Panc1 (cell line): ENCODE results near the gene ARRB2. TPM values are rescaled to one million over a fixed set of nuclear protein-coding genes. Genes with fewer than 3 reads are reported as not detected.

Experiments
- ATAC-seq: fragments of 200-7000 bp; cut with Tn5 transposase; 2 replicates; pipeline ENCODE4 v1.9.1; 2020; ENCODE audit warnings: mild to moderate bottlenecking, moderate library complexity
- BruUV-seq: library from RNA; stranded (reverse); fragments of 400-500 nt; replicated peaks from 2 replicates; lab custom pipeline; 2021; lab: Mats Ljungman, UMichigan
- CTCF ChIA-PET: fragments of 300-600 bp; sonication (Branson Sonifier 250); formaldehyde crosslinking; loops from one replicate; lab custom pipeline; 2022; ENCODE audit warnings: antibody characterized with exemption; lab: Charles Lee
- POLR2A ChIA-PET: fragments of 300-600 bp; sonication (Branson Sonifier 250); formaldehyde crosslinking; loops from one replicate; lab custom pipeline; 2022; ENCODE audit warnings: antibody characterized with exemption; lab: Charles Lee
- DNase-seq: peaks from one replicate; pipeline ENCODE4 v3.0.0-alpha.2; 2010; ENCODE audit warnings: low read depth, low spot score
- H3K27ac ChIP-seq: 2 replicates; pipeline ENCODE4 v1.5.1; 2011; ENCODE audit warnings: mild to moderate bottlenecking, low read length, inconsistent platforms
- H3K27me3 ChIP-seq: fragments of 200-500 bp; sonication (Bioruptor generic); 2 replicates; pipeline ENCODE4 v1.6.0; 2014; ENCODE audit warnings: low read length, inconsistent platforms; ENCODE audit not compliant: control insufficient read depth, insufficient read depth
- H3K36me3 ChIP-seq: fragments of 200-500 bp; sonication (Bioruptor generic); 2 replicates; pipeline ENCODE4 v1.5.1; 2014; ENCODE audit warnings: inconsistent platforms, mild to moderate bottlenecking, low read length, moderate library complexity; ENCODE audit not compliant: control insufficient read depth, insufficient read depth
- H3K4me1 ChIP-seq: 2 replicates; pipeline ENCODE4 v1.5.1; 2011; ENCODE audit warnings: inconsistent platforms, mild to moderate bottlenecking, low read length, moderate library complexity; ENCODE audit not compliant: control insufficient read depth, insufficient read depth
- H3K4me3 ChIP-seq, 2 experiments: 2 replicates each; pipeline ENCODE4 v1.5.1; 2011 to 2012; ENCODE audit warnings: low read depth in 2 of 2, low read length in 2 of 2, mild to moderate bottlenecking in 2 of 2, inconsistent platforms in 1 of 2, moderate library complexity in 1 of 2
- H3K9me3 ChIP-seq: fragments of 200-500 bp; sonication (Bioruptor generic); 2 replicates; pipeline ENCODE4 v1.5.1; 2014; ENCODE audit warnings: low read depth, mild to moderate bottlenecking, inconsistent platforms, low read length, moderate library complexity; ENCODE audit not compliant: control insufficient read depth, insufficient read depth
- POLR2AphosphoS5 ChIP-seq: IDR thresholded peaks from 2 replicates; pipeline ENCODE4 v1.6.1; 2012; ENCODE audit warnings: mild to moderate bottlenecking, low read depth, low read length, moderate library complexity
- REST ChIP-seq, 2 experiments: IDR thresholded peaks; 2 replicates each; pipeline ENCODE4 v1.6.1; 2011 to 2012; ENCODE audit warnings: low read depth in 2 of 2, control low read depth in 1 of 2, low read length in 1 of 2, mild to moderate bottlenecking in 1 of 2, moderate library complexity in 1 of 2; ENCODE audit not compliant: insufficient read depth in 1 of 2
- SIN3A ChIP-seq: IDR thresholded peaks from 2 replicates; pipeline ENCODE4 v1.6.1; 2012; ENCODE audit warnings: low read depth, mild to moderate bottlenecking, low read length, moderate library complexity, borderline replicate concordance; ENCODE audit not compliant: insufficient read depth
- TCF7L2 ChIP-seq: IDR thresholded peaks from 2 replicates; pipeline ENCODE4 v1.6.1; 2011; ENCODE audit warnings: mild to moderate bottlenecking, low read depth, low read length, inconsistent platforms
- in situ Hi-C: cut with HindIII; loops from 2 replicates; pipeline ENCODE4 v1.10.0; 2016; ENCODE audit warnings: low sequenced_read_pairs, low pct_unique_long_range_greater_than_20kb
- intact Hi-C: fragments of 100-400 bp; cut with micrococcal nuclease; formaldehyde crosslinking; loops from one replicate; pipeline ENCODE4 v1.10.0; 2022; ENCODE audit not compliant: unreplicated experiment
- total RNA-seq: library from RNA; stranded (reverse); gene quantifications from one replicate; pipeline ENCODE4 v1.2.1, GENCODE V29; 2021; ENCODE audit not compliant: unreplicated experiment
- TF ChIP-seq, protein P1 (sequence below): fragments of 450-650 bp; IDR thresholded peaks from 2 replicates; pipeline ENCODE4 v1.5.1; 2017; ENCODE audit warnings: mild to moderate bottlenecking

ARRB2 gene
- total RNA-seq, 1 experiment from 2014 or later, result 39.2 TPM

DNA sequence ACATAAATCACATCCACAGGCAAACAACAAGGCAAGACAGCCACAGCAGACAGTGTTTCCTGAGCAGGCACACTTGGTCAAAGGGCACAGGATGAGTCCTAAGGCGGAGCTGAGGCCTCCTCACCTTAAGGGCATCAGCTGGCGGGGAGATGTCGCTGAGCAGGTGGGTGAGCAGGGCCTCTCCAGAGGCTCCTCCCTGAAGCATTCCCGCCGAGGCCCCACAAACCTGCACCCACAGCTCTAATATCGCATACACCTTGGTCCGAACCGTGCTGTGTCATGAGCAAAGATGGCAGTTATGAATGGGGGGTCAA, 35.8 kb upstream of the ARRB2 start:
- POLR2A ChIA-PET, result no interaction called here

DNA sequence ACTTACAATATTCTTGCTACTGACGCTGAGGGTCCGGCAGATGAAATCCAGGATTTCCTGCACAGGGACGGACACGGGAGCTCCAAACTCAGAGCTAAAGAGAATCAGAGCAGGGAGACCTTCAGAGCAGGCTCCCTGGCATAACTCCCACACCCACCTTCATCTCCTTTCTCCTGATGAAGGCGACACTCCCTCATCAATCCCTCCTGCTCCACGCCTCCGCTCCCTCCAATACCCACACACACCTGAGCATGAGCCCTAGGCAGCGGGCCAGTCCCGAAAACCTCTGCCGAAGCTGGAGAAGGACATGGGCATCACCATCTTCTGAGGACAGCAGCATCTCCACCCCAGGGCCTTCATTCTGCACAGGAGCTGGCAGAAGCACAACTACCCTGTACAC, 34.6 kb upstream of the ARRB2 start:
- H3K27ac ChIP-seq, result no peak overlapping the region
- no TSS peak for BruUV-seq
- DNase-seq (no peak), ATAC-seq (no peak)
- H3K36me3 ChIP-seq, result peaks cover 5% of the 10 kb centered on the region
- POLR2A ChIA-PET, result no interaction called here
- TF ChIP-seq POLR2AphosphoS5 (no peak), REST (IDR thresholded peaks at IDR 0.05; ENCODE audit: insufficient read depth in 1 of 2, low read depth in 2 of 2, low read length in 1 of 2) (no peak), SIN3A (no peak), TCF7L2 (no peak)
- TF ChIP-seq, protein P1, sequence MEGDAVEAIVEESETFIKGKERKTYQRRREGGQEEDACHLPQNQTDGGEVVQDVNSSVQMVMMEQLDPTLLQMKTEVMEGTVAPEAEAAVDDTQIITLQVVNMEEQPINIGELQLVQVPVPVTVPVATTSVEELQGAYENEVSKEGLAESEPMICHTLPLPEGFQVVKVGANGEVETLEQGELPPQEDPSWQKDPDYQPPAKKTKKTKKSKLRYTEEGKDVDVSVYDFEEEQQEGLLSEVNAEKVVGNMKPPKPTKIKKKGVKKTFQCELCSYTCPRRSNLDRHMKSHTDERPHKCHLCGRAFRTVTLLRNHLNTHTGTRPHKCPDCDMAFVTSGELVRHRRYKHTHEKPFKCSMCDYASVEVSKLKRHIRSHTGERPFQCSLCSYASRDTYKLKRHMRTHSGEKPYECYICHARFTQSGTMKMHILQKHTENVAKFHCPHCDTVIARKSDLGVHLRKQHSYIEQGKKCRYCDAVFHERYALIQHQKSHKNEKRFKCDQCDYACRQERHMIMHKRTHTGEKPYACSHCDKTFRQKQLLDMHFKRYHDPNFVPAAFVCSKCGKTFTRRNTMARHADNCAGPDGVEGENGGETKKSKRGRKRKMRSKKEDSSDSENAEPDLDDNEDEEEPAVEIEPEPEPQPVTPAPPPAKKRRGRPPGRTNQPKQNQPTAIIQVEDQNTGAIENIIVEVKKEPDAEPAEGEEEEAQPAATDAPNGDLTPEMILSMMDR, result no peak
- peaks cover 8% of the 10 kb centered on the region; the same call in 1 of the 2 replicates for H3K4me1 ChIP-seq
- H3K27me3 ChIP-seq, result no peaks in the 10 kb centered on the region
- intact Hi-C loops (no loop called here), in situ Hi-C loops (no loop called here)
- H3K4me3 ChIP-seq, result no peak overlapping the region
- no peaks in the 10 kb centered on the region for H3K9me3 ChIP-seq
- CTCF ChIA-PET, result no interaction called here

More for the DNA sequence above, 35.8 kb upstream of the ARRB2 start:
- DNase-seq (no peak), ATAC-seq (no peak)
- CTCF ChIA-PET, result no interaction called here
- Histone ChIP-seq H3K36me3 (peaks cover 5% of the 10 kb centered on the region), H3K4me3 (no peak overlapping the region), H3K27me3 (no peaks in the 10 kb centered on the region), H3K9me3 (no peaks in the 10 kb centered on the region), H3K4me1 (peaks cover 6% of the 10 kb centered on the region; the same call in 1 of the 2 replicates), H3K27ac (no peak overlapping the region)
- no TSS peak for BruUV-seq
- in situ Hi-C loops, result no loop called here
- TF ChIP-seq SIN3A (no peak), REST (IDR thresholded peaks at IDR 0.05; ENCODE audit: insufficient read depth in 1 of 2, low read depth in 2 of 2, low read length in 1 of 2) (no peak), POLR2AphosphoS5 (no peak), TCF7L2 (no peak)
- TF ChIP-seq, protein P1, result no peak
- intact Hi-C loops, result no loop called here
